Thyroid gland (tissue), 4 donors: ENCODE data around the gene MAPK4. TPM values are rescaled to one million over a fixed set of nuclear protein-coding genes. Genes with fewer than 3 reads are reported as not detected.

Experiments
- DNase-seq, 2 donors: peaks; one replicate each; pipeline ENCODE4 v3.0.0-alpha.2; 2019
- H3K27ac ChIP-seq, 3 donors: fragments of 200-600 bp; sonication (generic); 1 replicate in 2 of 3; 2 replicates in 1 of 3; pipeline ENCODE4 v1.5.1; 2016 to 2019; ENCODE audit warnings: mild to moderate bottlenecking in 1 of 3, moderate library complexity in 1 of 3
- H3K27me3 ChIP-seq: fragments of 200-600 bp; sonication (generic); one replicate; pipeline ENCODE4 v1.5.1; 2019
- H3K36me3 ChIP-seq, 2 donors: fragments of 200-600 bp; sonication (generic); one replicate each; pipeline ENCODE4 v1.5.1; 2016 to 2019
- H3K4me1 ChIP-seq, 2 donors: fragments of 200-600 bp; sonication (generic); one replicate each; pipeline ENCODE4 v1.5.1; 2017 to 2019
- H3K4me3 ChIP-seq, 3 donors: fragments of 200-600 bp; sonication (generic); replicated peaks in 1 of 3; 1 replicate in 2 of 3; 2 replicates in 1 of 3; pipeline ENCODE4 v1.5.1; 2016; ENCODE audit warnings: mild to moderate bottlenecking in 1 of 3
- H3K9me3 ChIP-seq: fragments of 200-600 bp; sonication (generic); one replicate; pipeline ENCODE4 v1.5.1; 2017
- CTCF ChIP-seq, 6 experiments: fragments of 200-600 bp in 3 of 6; fragments of 450-650 bp in 3 of 6; sonication (generic) in 3 of 6; IDR thresholded peaks; one replicate each; pipeline ENCODE4 v1.5.1; 2016 to 2019; ENCODE audit warnings: antibody characterized with exemption in 6 of 6, mild to moderate bottlenecking in 2 of 6, inconsistent platforms in 1 of 6, moderate library complexity in 1 of 6
- POLR2A ChIP-seq, 2 donors: fragments of 450-650 bp; IDR thresholded peaks; one replicate each; pipeline ENCODE4 v1.6.1; 2017; ENCODE audit warnings: antibody characterized with exemption in 2 of 2, mild to moderate bottlenecking in 2 of 2, moderate library complexity in 1 of 2
- WGBS, 2 donors: methylation state at CpG; one replicate each; pipeline ENCODE4 v1.1.5; 2017; 5-methylcytosine and 5-hydroxymethylcytosine counted together
- intact Hi-C: fragments of 100-400 bp; cut with DNase I; formaldehyde crosslinking; loops from one replicate; pipeline ENCODE4 v1.15.1; 2023
- total RNA-seq, 4 donors: library from RNA; depleted of rRNA; stranded (reverse); fragments of >200 nt; gene quantifications; one replicate each; pipeline ENCODE4 v1.2.3, GENCODE V29; 2016

The MAPK4 gene
- total RNA-seq, 4 donors from 2014 or later: 3.5 to 17.9 (median 11.4) TPM

- no peaks in the 10 kb centered on the region for H3K9me3 ChIP-seq
- no peak overlapping the region for H3K27ac ChIP-seq
- WGBS, 2 donors: 87 to 92% methylated on average over 8 to 9 of the region's 9 CpGs
- no peaks in the 10 kb centered on the region for H3K27me3 ChIP-seq
- no peaks in the 10 kb centered on the region for H3K36me3 ChIP-seq
- intact Hi-C loops: no loop called here
- no peak for DNase-seq
- no peak overlapping the region for H3K4me3 ChIP-seq
- H3K4me1 ChIP-seq: no peaks in the 10 kb centered on the region
- TF ChIP-seq CTCF (IDR thresholded peaks at IDR 0.05): no peak
- no peak for TF ChIP-seq POLR2A (IDR thresholded peaks at IDR 0.05)
These were observed 170.1 kb downstream of the MAPK4 start for GRCh38 chr18:50729986-50730385.

GRCh38 chr18:50734342-50734741, 174.5 kb downstream of the MAPK4 start:
- DNase-seq: no peak
- Histone ChIP-seq H3K36me3 (no peaks in the 10 kb centered on the region), H3K27me3 (no peaks in the 10 kb centered on the region), H3K4me3 (no peak overlapping the region), H3K9me3 (no peaks in the 10 kb centered on the region), H3K27ac (no peak overlapping the region), H3K4me1 (no peaks in the 10 kb centered on the region)
- WGBS, 2 donors: 52 to 72% methylated on average over 8 of the region's 8 CpGs
- TF ChIP-seq POLR2A (IDR thresholded peaks at IDR 0.05) (no peak), CTCF (IDR thresholded peaks at IDR 0.05) (no peak)
- intact Hi-C loops: no loop called here

GRCh38 chr18:50734886-50735285, 175.0 kb downstream of the MAPK4 start:
- Histone ChIP-seq H3K4me3 (no peak overlapping the region), H3K36me3 (no peaks in the 10 kb centered on the region), H3K4me1 (no peaks in the 10 kb centered on the region), H3K9me3 (no peaks in the 10 kb centered on the region), H3K27ac (no peak overlapping the region), H3K27me3 (no peaks in the 10 kb centered on the region)
- intact Hi-C loops: no loop called here
- WGBS, 2 donors: 87 to 89% methylated on average over 5 of the region's 5 CpGs
- DNase-seq: no peak
- TF ChIP-seq CTCF (IDR thresholded peaks at IDR 0.05) (no peak), POLR2A (IDR thresholded peaks at IDR 0.05) (no peak)

GRCh38 chr18:50737127-50737526, 177.2 kb downstream of the MAPK4 start:
- H3K4me3 ChIP-seq: no peak overlapping the region
- intact Hi-C loops: no loop called here
- H3K36me3 ChIP-seq: no peaks in the 10 kb centered on the region
- no peak for DNase-seq
- no peaks in the 10 kb centered on the region for H3K4me1 ChIP-seq
- no peak for TF ChIP-seq CTCF (IDR thresholded peaks at IDR 0.05)
- TF ChIP-seq POLR2A (IDR thresholded peaks at IDR 0.05): no peak
- H3K27ac ChIP-seq: no peak overlapping the region
- WGBS, 2 donors: 52 to 55% methylated on average over 3 of the region's 3 CpGs
- H3K9me3 ChIP-seq: no peaks in the 10 kb centered on the region
- H3K27me3 ChIP-seq: no peaks in the 10 kb centered on the region

GRCh38 chr18:50738098-50738757, 178.3 kb downstream of the MAPK4 start:
- WGBS, 2 donors: 80 to 81% methylated on average over 7 of the region's 7 CpGs
- TF ChIP-seq POLR2A (IDR thresholded peaks at IDR 0.05) (no peak), CTCF (IDR thresholded peaks at IDR 0.05) (no peak)
- H3K4me1 ChIP-seq: no peaks in the 10 kb centered on the region
- intact Hi-C loops: no loop called here
- no peak overlapping the region for H3K4me3 ChIP-seq
- no peaks in the 10 kb centered on the region for H3K9me3 ChIP-seq
- no peak for DNase-seq
- no peaks in the 10 kb centered on the region for H3K36me3 ChIP-seq
- H3K27me3 ChIP-seq: no peaks in the 10 kb centered on the region
- H3K27ac ChIP-seq: no peak overlapping the region
